HEK293T (cell line): ENCODE data around the gene TXNRD1.
A peak's percentile ranks its signal among the peaks of the same experiment; 100 is the strongest.
"Not testable (repeated sequence)": the region's sequence is repeated elsewhere in the genome, so short reads cannot be mapped to it uniquely, and the experiment has no call there.

Source experiments
- CTCF ChIA-PET: fragments of 350-600 bp; formaldehyde crosslinking; extraction: SDS; loops from one replicate; lab custom pipeline; 2021; ENCODE audit warnings: antibody characterized with exemption, inconsistent platforms; lab: Yijun Ruan, JAX
- POLR2A ChIA-PET: fragments of 350-600 bp; formaldehyde crosslinking; extraction: SDS; loops from one replicate; lab custom pipeline; 2020; ENCODE audit warnings: antibody characterized with exemption, inconsistent platforms; lab: Yijun Ruan, JAX
- DNase-seq: peaks from one replicate; pipeline ENCODE4 v3.0.0; 2012; ENCODE audit warnings: mixed read lengths; ENCODE audit errors: extremely low spot score
- ARNT ChIP-seq: fragments of 450-650 bp; IDR thresholded peaks from 2 replicates; pipeline ENCODE4 v1.6.1; 2017; ENCODE audit warnings: mild to moderate bottlenecking
- BHLHE40 ChIP-seq: fragments of 450-650 bp; IDR thresholded peaks from 2 replicates; pipeline ENCODE4 v1.6.1; 2016; ENCODE audit warnings: mild to moderate bottlenecking, moderate library complexity, borderline replicate concordance
- CTBP1 ChIP-seq: fragments of 450-650 bp; IDR thresholded peaks from 2 replicates; pipeline ENCODE4 v1.6.1; 2016; ENCODE audit warnings: borderline replicate concordance
- ELF4 ChIP-seq: fragments of 450-650 bp; IDR thresholded peaks from 2 replicates; pipeline ENCODE4 v1.6.1; 2017; ENCODE audit warnings: antibody characterized with exemption
- FOXA1 ChIP-seq: fragments of 450-650 bp; IDR thresholded peaks from 2 replicates; pipeline ENCODE4 v1.6.1; 2016; ENCODE audit warnings: mild to moderate bottlenecking
- FOXK2 ChIP-seq: fragments of 450-650 bp; IDR thresholded peaks from 2 replicates; pipeline ENCODE4 v1.6.1; 2016; ENCODE audit warnings: mild to moderate bottlenecking
- FOXM1 ChIP-seq: fragments of 450-650 bp; IDR thresholded peaks from 2 replicates; pipeline ENCODE4 v1.6.1; 2017; ENCODE audit warnings: mild to moderate bottlenecking, borderline replicate concordance
- HDGF ChIP-seq: fragments of 450-650 bp; IDR thresholded peaks from 2 replicates; pipeline ENCODE4 v1.6.1; 2017; ENCODE audit warnings: antibody characterized with exemption, borderline replicate concordance
- L3MBTL2 ChIP-seq: fragments of 450-650 bp; conservative IDR thresholded peaks from 2 replicates; pipeline ENCODE4 v1.6.1; 2016; ENCODE audit warnings: mild to moderate bottlenecking
- LEF1 ChIP-seq: fragments of 450-650 bp; IDR thresholded peaks from 2 replicates; pipeline ENCODE4 v1.6.1; 2017; ENCODE audit warnings: mild to moderate bottlenecking, borderline replicate concordance
- NFRKB ChIP-seq: fragments of 450-650 bp; IDR thresholded peaks from 2 replicates; pipeline ENCODE4 v1.6.1; 2016; ENCODE audit warnings: mild to moderate bottlenecking, moderate library complexity
- SP1 ChIP-seq: fragments of 450-650 bp; IDR thresholded peaks from 2 replicates; pipeline ENCODE4 v1.6.1; 2017
- SUZ12 ChIP-seq: fragments of 450-650 bp; IDR thresholded peaks from 2 replicates; pipeline ENCODE4 v1.6.1; 2016; ENCODE audit warnings: mild to moderate bottlenecking
- TARDBP ChIP-seq: fragments of 450-650 bp; IDR thresholded peaks from 2 replicates; pipeline ENCODE4 v1.6.1; 2016
- ZNF384 ChIP-seq: fragments of 450-650 bp; IDR thresholded peaks from 2 replicates; pipeline ENCODE4 v1.6.1; 2016
- TF ChIP-seq, protein P1 (sequence below): fragments of 450-650 bp; IDR thresholded peaks from 2 replicates; pipeline ENCODE4 v1.6.1; 2016

The TXNRD1 gene

DNA sequence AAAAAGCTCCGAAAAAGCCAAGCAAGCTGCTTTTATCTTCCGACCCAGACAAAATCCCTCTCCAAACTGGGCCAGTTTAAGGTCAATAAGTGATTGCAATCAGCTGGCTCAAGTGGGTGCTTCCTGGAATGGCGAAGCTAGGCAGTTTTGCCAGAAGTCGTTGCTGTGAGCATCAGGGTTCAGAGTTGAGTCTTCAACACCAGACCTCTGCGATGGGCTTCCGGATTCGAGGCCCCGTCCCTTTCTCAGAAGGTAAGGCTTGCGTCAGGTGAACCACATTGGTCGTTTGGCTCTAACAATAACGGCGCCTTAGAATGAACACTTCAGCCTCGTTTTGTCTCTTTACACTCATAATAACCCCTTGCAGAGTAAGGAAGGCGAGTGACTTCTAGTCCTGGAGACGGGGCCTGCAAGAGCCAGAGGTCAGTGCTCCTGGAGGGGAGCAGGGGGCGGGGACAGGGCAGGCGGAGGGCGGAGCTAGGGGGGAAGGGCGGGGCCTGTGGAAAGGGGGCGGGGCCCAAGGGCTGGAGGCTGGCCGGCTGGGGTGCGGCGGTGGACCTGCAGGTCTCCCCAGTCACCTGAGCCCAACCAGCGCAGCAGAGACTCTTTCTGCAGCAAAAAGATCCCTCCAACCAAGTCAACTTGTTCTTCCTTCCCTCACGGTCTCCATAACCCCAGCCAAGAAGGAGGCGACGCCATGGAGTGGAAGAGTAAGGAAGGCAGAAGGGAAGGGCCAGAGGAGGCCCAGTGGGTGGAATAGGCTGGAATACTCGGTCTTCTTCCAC is 43.6 kb upstream of the TXNRD1 start:
- ChIA-PET POLR2A (no interaction called here), CTCF (no interaction called here)
- DNase-seq: peak; percentile 27
- TF ChIP-seq TARDBP (no peak), FOXK2 (no peak), L3MBTL2 (no peak), CTBP1 (no peak), BHLHE40 (no peak), ARNT (no peak), ZNF384 (no peak), NFRKB (no peak), ELF4 (no peak), LEF1 (no peak), FOXA1 (no peak), SUZ12 (no peak), HDGF (no peak), FOXM1 (no peak)
- TF ChIP-seq, protein P1, sequence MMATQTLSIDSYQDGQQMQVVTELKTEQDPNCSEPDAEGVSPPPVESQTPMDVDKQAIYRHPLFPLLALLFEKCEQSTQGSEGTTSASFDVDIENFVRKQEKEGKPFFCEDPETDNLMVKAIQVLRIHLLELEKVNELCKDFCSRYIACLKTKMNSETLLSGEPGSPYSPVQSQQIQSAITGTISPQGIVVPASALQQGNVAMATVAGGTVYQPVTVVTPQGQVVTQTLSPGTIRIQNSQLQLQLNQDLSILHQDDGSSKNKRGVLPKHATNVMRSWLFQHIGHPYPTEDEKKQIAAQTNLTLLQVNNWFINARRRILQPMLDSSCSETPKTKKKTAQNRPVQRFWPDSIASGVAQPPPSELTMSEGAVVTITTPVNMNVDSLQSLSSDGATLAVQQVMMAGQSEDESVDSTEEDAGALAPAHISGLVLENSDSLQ: no peak

DNA sequence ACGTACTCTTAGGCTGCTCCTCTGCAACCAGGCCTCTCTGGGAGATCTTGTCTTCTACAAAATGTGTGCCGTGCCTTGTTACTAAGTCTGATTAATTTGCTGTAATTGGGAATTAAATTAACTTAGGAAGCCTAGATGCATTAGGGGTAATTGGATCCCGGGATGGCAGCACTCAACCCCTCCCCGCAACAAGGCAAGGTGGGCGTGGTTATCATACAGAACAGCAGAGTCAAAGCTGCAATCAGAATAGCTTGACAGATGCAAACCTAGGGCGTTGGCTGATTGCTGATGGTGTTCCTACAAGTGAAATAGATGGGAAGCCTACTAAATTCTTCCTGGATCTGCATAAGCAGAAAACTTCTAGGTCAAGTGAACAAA is 43.0 kb upstream of the TXNRD1 start:
- no peak for DNase-seq
- CTCF ChIA-PET: no interaction called here
- TF ChIP-seq CTBP1: no peak
- no peak for TF ChIP-seq SUZ12
- TF ChIP-seq TARDBP: no peak
- no peak for TF ChIP-seq ZNF384
- no peak for TF ChIP-seq LEF1
- TF ChIP-seq NFRKB: no peak
- no peak for TF ChIP-seq ARNT
- TF ChIP-seq FOXA1: no peak
- TF ChIP-seq FOXK2: no peak
- TF ChIP-seq ELF4: no peak
- TF ChIP-seq HDGF: no peak
- no peak for TF ChIP-seq FOXM1
- TF ChIP-seq SP1: no peak
- TF ChIP-seq BHLHE40: no peak
- no peak for TF ChIP-seq L3MBTL2
- TF ChIP-seq, protein P1: no peak
- POLR2A ChIA-PET: no interaction called here

DNA sequence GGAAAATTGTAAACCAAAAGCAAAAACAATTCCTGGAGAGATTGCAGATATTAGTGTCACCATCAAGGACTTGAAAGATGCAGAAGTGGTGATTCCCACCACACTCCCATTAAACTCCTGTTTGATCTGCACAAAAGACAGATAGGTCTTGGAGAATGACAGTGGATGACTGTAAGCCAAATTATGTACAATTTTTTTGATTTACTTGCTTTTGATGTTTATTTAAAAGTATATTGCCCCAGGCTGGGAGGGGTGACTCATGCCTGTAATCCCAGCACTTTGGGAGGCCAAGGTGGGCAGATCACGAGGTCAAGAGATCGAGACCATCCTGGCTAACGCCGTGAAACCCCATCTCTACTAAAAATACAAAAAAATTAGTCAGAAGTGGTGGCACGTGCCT is 41.8 kb upstream of the TXNRD1 start:
- DNase-seq, CTCF ChIA-PET, POLR2A ChIA-PET: not testable (repeated sequence)

DNA sequence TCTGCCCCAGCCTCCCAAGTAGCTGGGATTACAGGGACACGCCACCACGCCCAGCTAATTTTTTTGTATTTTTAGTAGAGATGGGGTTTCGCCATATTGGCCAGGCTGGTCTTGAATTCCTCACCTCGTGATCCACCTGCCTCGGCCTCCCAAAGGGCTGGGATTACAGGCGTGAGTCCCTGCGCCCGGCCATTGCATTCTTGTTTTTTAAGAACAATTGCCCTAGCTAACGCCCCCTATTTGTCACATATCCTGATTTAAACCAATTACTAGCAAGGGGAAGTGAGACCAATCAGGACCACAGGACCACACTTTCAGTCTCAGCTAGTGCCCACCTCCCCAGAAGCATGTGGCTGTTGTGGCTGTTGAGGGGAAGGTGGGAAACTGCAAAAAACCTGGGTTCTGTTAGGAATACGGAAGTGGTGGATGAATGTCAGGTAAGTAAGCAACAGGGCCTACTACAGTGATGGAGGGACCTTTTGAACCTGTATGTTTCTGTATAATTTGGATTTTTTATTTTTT is 39.8 kb upstream of the TXNRD1 start:
- POLR2A ChIA-PET: no interaction called here
- CTCF ChIA-PET: interaction anchor here (0.7 kb wide), 1 partner anchor 67 kb away, joined by 3 read pairs; no protein-coding TSS in a partner anchor
- 0 out of 2 replicates have a peak, but pooled peaks have one; percentile 31 for TF ChIP-seq L3MBTL2
- TF ChIP-seq, protein P1: no peak
- no peak for DNase-seq

DNA sequence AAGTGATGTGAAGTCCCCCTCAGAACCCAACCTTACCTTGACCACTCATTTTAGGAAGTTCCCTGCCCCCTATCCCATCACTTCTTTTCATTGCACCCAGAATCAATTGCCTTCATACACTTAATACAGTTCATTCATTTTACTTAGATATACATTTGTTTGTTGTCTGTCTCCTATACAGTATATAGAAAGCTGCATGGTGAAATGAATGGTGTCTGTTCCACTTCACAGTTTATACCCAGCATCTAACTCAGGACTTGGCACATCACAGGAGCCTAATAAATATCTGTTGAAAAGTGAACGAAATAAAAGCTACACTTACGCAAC is 38.3 kb upstream of the TXNRD1 start:
- ChIA-PET POLR2A (interaction anchor here (1.4 kb wide), 1 partner anchor 39 kb away, joined by 6 read pairs; the partner anchor contains the start of gene NFYB), CTCF (interaction anchor here (1.0 to 1.1 kb wide), 2 partner anchors 111 to 403 kb away, joined by 3 to 4 read pairs; no protein-coding TSS in a partner anchor)
- DNase-seq: no peak

More for the DNA sequence above, 38.3 kb upstream of the TXNRD1 start:
- TF ChIP-seq, protein P1: no peak
- TF ChIP-seq NFRKB (no peak), ARNT (no peak), SUZ12 (no peak), ELF4 (no peak), HDGF (no peak)
